Dendritic cell treated with granulocyte-macrophage colony-stimulating factor and Interleukin-4, amounts not matched to agents 40 ng/mL and 50 ng/mL, for 4 days (primary cell): ENCODE measurements around the gene BPIFB3.
"Not testable (repeated sequence)": the region's sequence is repeated elsewhere in the genome, so short reads cannot be mapped to it uniquely, and the experiment has no call there.

ENCODE experiments used
- H3K27ac Mint-ChIP-seq: one replicate; pipeline ENCODE4 v1.8.0; 2022; ENCODE audit warnings: mild to moderate bottlenecking, mixed read lengths
- H3K27me3 Mint-ChIP-seq: one replicate; pipeline ENCODE4 v1.8.0; 2022; ENCODE audit warnings: mild to moderate bottlenecking, mixed read lengths
- H3K36me3 Mint-ChIP-seq: one replicate; pipeline ENCODE4 v1.8.0; 2022; ENCODE audit warnings: low read depth, mixed read lengths
- H3K4me1 Mint-ChIP-seq: one replicate; pipeline ENCODE4 v1.8.0; 2022; ENCODE audit warnings: low read depth, mixed read lengths
- H3K4me3 Mint-ChIP-seq: one replicate; pipeline ENCODE4 v1.8.0; 2022; ENCODE audit warnings: mild to moderate bottlenecking, moderate library complexity, mixed read lengths
- H3K9me3 Mint-ChIP-seq: one replicate; pipeline ENCODE4 v1.8.0; 2022; ENCODE audit warnings: mixed read lengths
- intact Hi-C: fragments of 100-400 bp; cut with micrococcal nuclease; formaldehyde crosslinking; loops from one replicate; pipeline ENCODE4 v1.15.0; 2022

The BPIFB3 gene

DNA sequence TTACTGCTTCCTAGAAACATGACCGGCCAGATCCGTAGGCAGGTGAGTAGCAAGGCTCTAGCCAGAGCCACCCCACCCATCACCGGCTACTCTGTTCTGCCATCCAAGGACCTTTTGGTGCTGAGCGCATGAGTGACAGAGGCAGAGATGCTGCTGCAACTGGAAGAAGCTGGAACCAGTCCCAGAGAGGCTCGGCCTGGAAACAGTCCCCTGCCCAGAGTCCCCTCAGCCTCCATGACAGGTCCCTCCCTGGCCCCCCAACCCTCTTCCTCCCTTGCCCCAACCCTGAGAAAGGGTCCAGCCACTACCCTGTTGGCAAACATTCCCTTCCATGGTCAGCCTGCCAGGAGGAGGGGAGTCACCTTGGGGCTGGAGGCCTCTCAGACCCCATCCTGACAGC is 57.6 kb downstream of the BPIFB3 start:
- Mint-ChIP-seq H3K4me3 (no peak overlapping the region), H3K27ac (no peak overlapping the region), H3K4me1 (no peaks in the 10 kb centered on the region), H3K36me3 (no peaks in the 10 kb centered on the region), H3K27me3 (peaks cover 2% of the 10 kb centered on the region), H3K9me3 (no peaks in the 10 kb centered on the region)
- intact Hi-C loops: no loop called here

- Mint-ChIP-seq H3K27ac (no peak overlapping the region), H3K9me3 (no peaks in the 10 kb centered on the region), H3K27me3 (peaks cover 2% of the 10 kb centered on the region), H3K36me3 (no peaks in the 10 kb centered on the region), H3K4me1 (no peaks in the 10 kb centered on the region), H3K4me3 (no peak overlapping the region)
- intact Hi-C loops: no loop called here
Measured at GRCh38 chr20:33112547-33113386, 59.1 kb downstream of the BPIFB3 start.

- no peaks in the 10 kb centered on the region for H3K4me1 Mint-ChIP-seq
- H3K9me3 Mint-ChIP-seq: no peaks in the 10 kb centered on the region
- intact Hi-C loops: no loop called here
- peaks cover 4% of the 10 kb centered on the region for H3K27me3 Mint-ChIP-seq
- H3K4me3 Mint-ChIP-seq: no peak overlapping the region
- H3K27ac Mint-ChIP-seq: no peak overlapping the region
- no peaks in the 10 kb centered on the region for H3K36me3 Mint-ChIP-seq
Measured at GRCh38 chr20:33113387-33113908, 59.7 kb downstream of the BPIFB3 start.

DNA sequence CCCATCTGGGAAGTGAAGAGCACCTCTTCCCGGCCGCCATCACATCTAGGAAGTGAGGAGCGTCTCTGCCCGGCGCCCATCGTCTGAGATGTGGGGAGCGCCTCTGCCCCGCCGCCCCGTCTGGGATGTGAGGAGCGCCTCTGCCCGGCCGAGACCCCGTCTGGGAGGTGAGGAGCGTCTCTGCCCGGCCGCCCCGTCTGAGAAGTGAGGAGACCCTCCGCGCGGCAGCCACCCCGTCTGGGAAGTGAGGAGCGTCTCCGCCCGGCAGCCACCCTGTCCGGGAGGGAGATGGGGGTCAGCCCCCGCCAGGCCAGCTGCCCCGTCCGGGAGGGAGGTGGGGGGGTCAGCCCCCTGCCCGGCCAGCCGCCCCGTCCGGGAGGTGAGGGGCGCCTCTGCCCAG is 61.8 kb downstream of the BPIFB3 start:
- not testable (repeated sequence) for H3K4me1 Mint-ChIP-seq, H3K36me3 Mint-ChIP-seq, H3K27ac Mint-ChIP-seq

GRCh38 chr20:33119725-33120720 is 66.3 kb downstream of the BPIFB3 start:
- H3K9me3 Mint-ChIP-seq: no peaks in the 10 kb centered on the region
- H3K27ac Mint-ChIP-seq: no peak overlapping the region
- H3K4me1 Mint-ChIP-seq: no peaks in the 10 kb centered on the region
- no peak overlapping the region for H3K4me3 Mint-ChIP-seq
- intact Hi-C loops: no loop called here
- peaks cover 11% of the 10 kb centered on the region for H3K27me3 Mint-ChIP-seq
- H3K36me3 Mint-ChIP-seq: no peaks in the 10 kb centered on the region

More for the DNA sequence above, 61.8 kb downstream of the BPIFB3 start:
- intact Hi-C loops, H3K9me3 Mint-ChIP-seq, H3K27me3 Mint-ChIP-seq, H3K4me3 Mint-ChIP-seq: not testable (repeated sequence)

DNA sequence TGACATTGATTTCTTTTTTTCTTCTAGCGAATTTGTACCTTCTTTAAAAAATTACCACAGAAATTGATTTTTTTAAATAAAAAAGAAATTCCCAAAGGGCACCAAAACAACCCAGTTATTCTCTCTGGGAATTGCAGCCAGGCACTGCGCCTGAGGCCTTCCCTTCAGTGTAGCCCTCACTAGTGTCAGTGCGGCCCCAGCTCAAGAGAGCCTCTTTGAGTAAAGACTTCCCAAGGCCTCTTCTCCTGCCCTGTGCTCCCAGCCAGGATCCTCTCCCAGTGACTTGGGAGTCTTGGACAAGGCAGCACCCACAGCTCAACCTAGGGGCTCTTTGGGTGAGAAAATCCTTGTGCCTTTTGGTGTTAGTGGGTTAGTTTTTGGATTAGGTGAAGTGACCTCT is 67.2 kb downstream of the BPIFB3 start:
- intact Hi-C loops: no loop called here
- Mint-ChIP-seq H3K36me3 (no peaks in the 10 kb centered on the region), H3K9me3 (no peaks in the 10 kb centered on the region), H3K27ac (no peak overlapping the region), H3K4me1 (no peaks in the 10 kb centered on the region), H3K4me3 (no peak overlapping the region), H3K27me3 (peaks cover 11% of the 10 kb centered on the region)

DNA sequence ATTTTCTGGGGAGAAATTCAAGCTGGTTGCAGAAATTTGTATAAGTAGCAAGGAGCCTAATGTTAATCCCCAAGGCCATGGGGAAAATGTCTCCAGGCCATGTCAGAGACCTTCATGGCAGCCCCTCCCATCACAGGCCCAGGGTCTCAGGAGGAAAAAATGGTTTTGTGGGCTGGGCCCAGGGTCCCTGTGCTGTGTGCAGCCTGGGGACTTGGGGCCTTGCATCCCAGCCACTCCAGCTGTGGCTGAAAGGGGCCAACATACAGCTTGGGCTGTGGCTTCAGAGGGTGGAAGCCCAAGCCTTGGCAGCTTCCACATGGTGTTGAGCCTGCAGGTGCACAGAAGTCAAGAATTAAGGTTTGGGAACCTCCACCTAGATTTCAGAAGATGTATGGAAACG is 68.6 kb downstream of the BPIFB3 start:
- H3K27ac Mint-ChIP-seq, H3K4me3 Mint-ChIP-seq, H3K4me1 Mint-ChIP-seq, H3K9me3 Mint-ChIP-seq, intact Hi-C loops, H3K36me3 Mint-ChIP-seq: not testable (repeated sequence)
- H3K27me3 Mint-ChIP-seq: peaks cover 11% of the 10 kb centered on the region
